Right ventricle myocardium inferior (tissue), 1 donor: Measurements from ENCODE around the gene KLK14. TPM values are rescaled to one million over a fixed set of nuclear protein-coding genes. Genes with fewer than 3 reads are reported as not detected.

Experiments
- ATAC-seq: fragments of 200-7000 bp; cut with Tn5 transposase; one replicate; pipeline ENCODE4 v1.9.1; 2020; ENCODE audit warnings: mild to moderate bottlenecking, moderate library complexity
- DNase-seq: peaks from one replicate; pipeline ENCODE4 v3.0.0; 2021; ENCODE audit errors: missing footprints
- intact Hi-C: fragments of 100-400 bp; cut with DNase I; formaldehyde crosslinking; loops from one replicate; pipeline ENCODE4 v1.11.0; 2022
- total RNA-seq: library from RNA; stranded (reverse); fragmentation: NEBNext Ultra II Directional; extraction: Animal tissue kit (Norgen Biotek cat#: 25700); gene quantifications from one replicate; pipeline ENCODE4 v1.2.1, GENCODE V29; 2021
- donor health status: DM: no; HTN: yes; CAD: no; lungs with severe emphysema.

The KLK14 gene
- total RNA-seq, 1 donor from 2014 or later: 2.8 TPM

- DNase-seq (no peak), ATAC-seq (no peak)
- intact Hi-C loops: no loop called here
These were observed 28.9 kb upstream of the KLK14 start for GRCh38 chr19:51111606-51112005.

- intact Hi-C loops: no loop called here
- DNase-seq (no peak), ATAC-seq (no peak)
These were observed 27.9 kb upstream of the KLK14 start for GRCh38 chr19:51110666-51110971.

- intact Hi-C loops: no loop called here
These were observed 26.1 kb upstream of the KLK14 start for GRCh38 chr19:51108805-51109146.

DNA sequence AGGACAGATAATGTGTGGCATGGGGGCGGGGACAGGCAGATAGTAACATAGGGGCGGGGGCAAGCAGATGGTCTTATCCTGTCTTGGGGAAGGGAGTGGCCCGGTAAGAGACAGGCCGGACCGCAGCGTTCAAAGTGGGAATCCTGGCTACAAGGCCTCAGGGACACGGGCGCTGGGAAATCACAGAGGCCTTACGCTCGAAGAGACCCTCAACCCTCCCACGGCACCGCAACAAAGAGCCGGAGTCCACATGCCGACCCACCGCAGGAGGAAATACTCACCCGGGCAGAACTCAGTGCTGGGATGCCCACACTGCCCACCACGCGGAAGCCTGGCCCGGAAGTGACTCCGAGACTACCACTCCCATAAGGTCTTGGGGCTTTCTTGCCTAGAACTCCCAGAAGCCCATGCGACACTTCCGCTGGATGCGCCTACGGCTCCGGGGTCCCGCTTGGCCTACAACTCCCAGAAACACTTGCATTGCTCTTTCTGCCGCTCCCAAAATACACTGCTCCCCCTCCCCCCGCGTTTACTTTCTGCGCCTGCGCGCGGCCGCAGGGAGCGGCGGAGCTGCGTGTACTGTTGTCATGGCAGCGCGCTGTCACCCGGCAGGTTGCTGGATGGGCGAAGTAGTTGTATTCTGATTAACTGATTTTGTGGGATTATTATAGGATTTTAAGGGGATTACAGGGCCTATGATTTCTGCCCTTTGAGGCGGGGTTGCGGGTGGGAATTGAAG is 25.5 kb upstream of the KLK14 start, which contains the start of gene CTU1:
TSS of gene CTU1 (minus strand) at position 344 of the 739 bp plus-strand sequence. CDS start 3,840 bp downstream, outside the sequence.
- DNase-seq (peak; percentile 99), ATAC-seq (peak; percentile 99)
- intact Hi-C loops: no loop called here

More at GRCh38 chr19:51108805-51109146, 26.1 kb upstream of the KLK14 start:
- peak; percentile 66 for ATAC-seq
- no peak for DNase-seq

DNA sequence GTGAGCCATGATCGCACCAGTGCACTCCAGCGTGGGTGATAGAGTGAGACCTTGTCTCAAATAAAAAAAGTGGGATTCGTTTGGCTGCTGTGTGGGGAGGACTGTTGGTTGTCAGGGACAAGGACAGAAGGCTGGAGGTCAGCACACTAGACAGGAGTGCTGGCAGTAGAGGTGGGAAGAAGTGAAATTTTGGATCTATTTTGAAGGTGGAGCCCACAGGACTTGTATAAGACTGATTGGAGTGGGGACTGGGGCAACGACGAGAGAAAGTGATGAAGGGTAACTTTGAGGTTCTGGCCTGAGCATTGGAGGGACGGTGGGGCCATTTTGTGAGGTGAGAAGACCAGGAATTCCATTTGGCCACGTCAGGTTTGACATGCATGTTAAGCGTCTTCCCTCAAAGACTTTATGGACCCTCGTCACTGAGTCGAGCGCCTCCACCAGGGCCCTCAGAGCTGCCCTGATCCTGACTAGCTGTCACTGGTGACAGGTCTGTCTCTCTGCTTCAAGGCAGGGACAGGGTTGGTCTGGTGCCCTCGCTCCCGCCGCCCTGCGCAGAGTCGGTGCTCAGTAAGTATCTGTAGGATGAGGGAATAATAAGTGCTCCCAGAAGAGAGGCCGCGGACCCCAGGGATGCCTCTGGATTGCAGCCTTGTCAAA is 24.8 kb upstream of the KLK14 start:
- DNase-seq (no peak), ATAC-seq (no peak)
- intact Hi-C loops: no loop called here

GRCh38 chr19:51103926-51104341 is 21.2 kb upstream of the KLK14 start:
- no peak for DNase-seq
- intact Hi-C loops: no loop called here
- ATAC-seq: no peak

GRCh38 chr19:51102991-51103390 is 20.3 kb upstream of the KLK14 start:
- intact Hi-C loops: no loop called here
- no peak for ATAC-seq
- no peak for DNase-seq

GRCh38 chr19:51101171-51101865 is 18.6 kb upstream of the KLK14 start:
- intact Hi-C loops: no loop called here

GRCh38 chr19:51100601-51101000 is 17.9 kb upstream of the KLK14 start:
- no peak for DNase-seq
- intact Hi-C loops: no loop called here
- no peak for ATAC-seq

More at GRCh38 chr19:51101171-51101865, 18.6 kb upstream of the KLK14 start:
- DNase-seq: no peak
- ATAC-seq: peak; percentile 25

- DNase-seq: no peak
- intact Hi-C loops: no loop called here
- ATAC-seq: no peak
These were observed 16.3 kb upstream of the KLK14 start for GRCh38 chr19:51099047-51099382.

DNA sequence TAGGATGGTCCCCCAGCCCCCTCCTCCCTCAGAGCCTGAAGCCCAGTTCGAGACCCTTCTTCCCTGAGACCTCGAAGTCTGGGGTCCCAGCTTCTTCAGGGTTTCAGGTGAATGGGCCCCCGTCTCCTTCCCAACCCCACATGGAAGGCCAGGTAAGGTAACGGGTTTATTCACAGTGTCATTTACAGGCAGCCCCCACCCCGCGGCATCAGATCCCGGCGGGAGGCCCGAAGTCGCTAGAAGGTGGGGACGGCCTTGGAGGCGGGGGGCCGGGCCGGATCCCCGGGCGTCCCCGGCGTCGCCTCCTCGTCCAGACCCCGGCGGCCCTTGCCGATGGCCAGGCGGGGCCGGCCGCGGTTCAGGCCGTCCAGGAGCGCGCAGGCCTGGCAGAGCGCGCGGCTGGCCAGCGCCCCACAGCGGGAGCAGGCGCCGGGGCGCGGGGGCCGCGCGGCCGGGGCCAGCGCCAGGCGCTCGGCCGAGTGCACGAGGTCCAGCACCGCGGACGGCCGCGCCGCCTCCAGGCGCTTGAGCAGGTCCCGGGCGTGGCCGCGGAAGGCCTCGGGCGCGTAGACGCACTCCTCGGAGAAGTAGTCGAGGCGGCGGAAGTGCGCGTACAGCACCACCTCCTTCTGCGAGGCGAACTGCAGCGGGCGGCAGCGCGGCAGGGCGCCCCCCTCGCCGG is 15.8 kb upstream of the KLK14 start:
- DNase-seq (peak; percentile 91), ATAC-seq (peak; percentile 48)
- intact Hi-C loops: no loop called here

DNA sequence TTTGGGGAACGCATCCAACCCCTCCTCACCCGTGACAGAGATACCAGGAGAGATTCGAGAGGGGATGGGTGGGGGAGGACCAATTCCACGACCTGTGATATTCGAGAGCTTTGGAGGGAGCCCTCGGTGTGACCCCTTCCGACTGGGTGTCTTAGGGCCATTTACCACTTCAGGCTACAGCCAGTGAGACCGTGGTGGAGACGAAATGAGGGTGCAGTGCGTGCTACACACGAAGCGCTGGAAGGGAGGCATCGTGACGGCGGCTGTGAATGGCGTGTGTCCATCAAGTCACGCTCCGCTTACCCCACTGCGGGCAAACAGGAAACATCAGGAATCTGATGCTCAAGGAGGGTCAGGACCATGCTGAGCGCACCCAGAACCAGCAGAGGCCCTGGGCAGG is 15.1 kb upstream of the KLK14 start:
- ATAC-seq (no peak), DNase-seq (no peak)
- intact Hi-C loops: no loop called here

GRCh38 chr19:51097166-51097738 is 14.6 kb upstream of the KLK14 start:
- DNase-seq: peak; percentile 90
- intact Hi-C loops: no loop called here
- peak; percentile 49 for ATAC-seq

- DNase-seq (no peak), ATAC-seq (no peak)
- intact Hi-C loops: no loop called here
These were observed 13.9 kb upstream of the KLK14 start for GRCh38 chr19:51096473-51097165.

- ATAC-seq: no peak
These were observed 12.1 kb upstream of the KLK14 start for GRCh38 chr19:51094696-51095279.

GRCh38 chr19:51093510-51094345 is 11.0 kb upstream of the KLK14 start:
- intact Hi-C loops: loop anchor here (1.0 to 5.0 kb wide), 2 partner anchors 72 to 161 kb away; no protein-coding TSS in a partner anchor
- DNase-seq: no peak
- ATAC-seq: no peak

More at GRCh38 chr19:51094696-51095279, 12.1 kb upstream of the KLK14 start:
- DNase-seq: no peak
- intact Hi-C loops: loop anchor here (1.0 to 5.0 kb wide), 2 partner anchors 73 to 162 kb away; no protein-coding TSS in a partner anchor

GRCh38 chr19:51093101-51093500 is 10.4 kb upstream of the KLK14 start:
- ATAC-seq (no peak), DNase-seq (no peak)
- intact Hi-C loops: loop anchor here (5.0 kb wide), 1 partner anchor 161 kb away; no protein-coding TSS in a partner anchor
